ENCODE data around the gene FBXL5. TPM values are rescaled to one million over a fixed set of nuclear protein-coding genes. Genes with fewer than 3 reads are reported as not detected.

Gene FBXL5
- total and polyA plus RNA-seq, 2 of the 13 experiments (the other 11 are each of a cell fraction or from before 2014, with no cell fraction given), result 17.4 to 45.3 TPM

DNA sequence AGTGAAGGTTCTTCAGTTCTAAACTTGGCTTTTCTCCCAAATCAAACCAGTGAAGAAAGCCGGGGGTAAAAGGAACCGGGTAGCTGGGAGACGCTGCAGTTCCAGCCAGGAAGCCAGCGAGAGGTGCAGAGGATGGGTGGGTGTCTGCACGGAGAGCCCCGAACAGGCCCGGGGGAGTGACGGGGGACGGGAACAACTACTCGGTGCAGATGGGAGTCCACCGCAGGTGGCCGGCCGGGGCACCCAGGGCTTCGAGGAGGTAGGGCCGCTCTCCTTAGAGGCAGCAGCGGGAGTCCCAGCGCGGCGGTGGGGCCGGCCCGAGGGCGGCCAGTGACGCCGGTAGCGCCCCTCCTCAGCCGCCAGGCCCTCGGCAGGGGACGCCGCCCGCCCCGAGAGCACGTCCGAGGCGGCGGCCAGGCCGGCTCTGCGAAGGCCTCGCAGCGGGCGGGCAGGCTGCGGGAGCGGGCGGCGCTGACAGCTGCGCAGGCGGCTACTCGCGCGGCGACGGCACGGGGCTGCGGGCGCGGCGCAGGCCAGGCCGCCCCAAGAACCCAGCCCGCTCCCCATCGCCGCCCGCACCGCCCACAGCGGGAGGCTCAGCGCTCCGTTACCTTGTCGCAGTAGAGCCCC lies 449 bp downstream of the FBXL5 start (continued):
- TF ChIP-seq ZNF501 (CRISPR knock-in tag; IDR thresholded peaks at IDR 0.05) (no peak), SKI (IDR thresholded peaks at IDR 0.05; ENCODE audit: partially characterized antibody) (peak; percentile 7), PATZ1 (CRISPR knock-in tag; IDR thresholded peaks at IDR 0.05) (no peak; the same call in 1 of the 2 replicates), MXI1 (IDR thresholded peaks at IDR 0.05; ENCODE audit: borderline replicate concordance, low read depth, low read length) (peak; percentile 7; the same call in 1 of the 3 replicates), MXD4 (CRISPR knock-in tag; IDR thresholded peaks at IDR 0.05) (0 out of 2 replicates have a peak, but pooled peaks have one; percentile 5), MXD1 (CRISPR knock-in tag; IDR thresholded peaks at IDR 0.05) (no peak), PAXIP1 (CRISPR knock-in tag; conservative IDR thresholded peaks at IDR 0.05) (no peak), ZNF770 (CRISPR knock-in tag; IDR thresholded peaks at IDR 0.05) (0 out of 2 replicates have a peak, but pooled peaks have one; percentile 17), HNRNPLL (IDR thresholded peaks at IDR 0.05; ENCODE audit: low read depth, low read length, poor library complexity, severe bottlenecking) (peak; percentile 31), PRDM15 (CRISPR knock-in tag; IDR thresholded peaks at IDR 0.05) (0 out of 2 replicates have a peak, but pooled peaks have one; percentile 0), NFIC (IDR thresholded peaks at IDR 0.05; ENCODE audit: low read length) (no peak)
- TF ChIP-seq, protein P1, sequence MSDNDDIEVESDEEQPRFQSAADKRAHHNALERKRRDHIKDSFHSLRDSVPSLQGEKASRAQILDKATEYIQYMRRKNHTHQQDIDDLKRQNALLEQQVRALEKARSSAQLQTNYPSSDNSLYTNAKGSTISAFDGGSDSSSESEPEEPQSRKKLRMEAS (IDR thresholded peaks at IDR 0.05), result peak; percentile 12; the same call in 1 of the 2 replicates
- TF ChIP-seq, protein P2, sequence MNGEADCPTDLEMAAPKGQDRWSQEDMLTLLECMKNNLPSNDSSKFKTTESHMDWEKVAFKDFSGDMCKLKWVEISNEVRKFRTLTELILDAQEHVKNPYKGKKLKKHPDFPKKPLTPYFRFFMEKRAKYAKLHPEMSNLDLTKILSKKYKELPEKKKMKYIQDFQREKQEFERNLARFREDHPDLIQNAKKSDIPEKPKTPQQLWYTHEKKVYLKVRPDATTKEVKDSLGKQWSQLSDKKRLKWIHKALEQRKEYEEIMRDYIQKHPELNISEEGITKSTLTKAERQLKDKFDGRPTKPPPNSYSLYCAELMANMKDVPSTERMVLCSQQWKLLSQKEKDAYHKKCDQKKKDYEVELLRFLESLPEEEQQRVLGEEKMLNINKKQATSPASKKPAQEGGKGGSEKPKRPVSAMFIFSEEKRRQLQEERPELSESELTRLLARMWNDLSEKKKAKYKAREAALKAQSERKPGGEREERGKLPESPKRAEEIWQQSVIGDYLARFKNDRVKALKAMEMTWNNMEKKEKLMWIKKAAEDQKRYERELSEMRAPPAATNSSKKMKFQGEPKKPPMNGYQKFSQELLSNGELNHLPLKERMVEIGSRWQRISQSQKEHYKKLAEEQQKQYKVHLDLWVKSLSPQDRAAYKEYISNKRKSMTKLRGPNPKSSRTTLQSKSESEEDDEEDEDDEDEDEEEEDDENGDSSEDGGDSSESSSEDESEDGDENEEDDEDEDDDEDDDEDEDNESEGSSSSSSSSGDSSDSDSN (CRISPR knock-in tag; IDR thresholded peaks at IDR 0.05), result peak; percentile 93; the same call in 1 of the 2 replicates
